AG04449 (cell line): ENCODE data around the gene OXSR1.

ENCODE experiments used
- CTCF ChIA-PET: fragments of 350-600 bp; formaldehyde crosslinking; extraction: SDS; loops from one replicate; lab custom pipeline; 2021; ENCODE audit warnings: antibody characterized with exemption; lab: Yijun Ruan, JAX
- POLR2A ChIA-PET: fragments of 400-600, 350-600 bp; formaldehyde crosslinking; extraction: SDS; loops from one replicate; lab custom pipeline; 2020; ENCODE audit warnings: antibody characterized with exemption, inconsistent platforms; lab: Yijun Ruan, JAX
- DNase-seq: peaks from one replicate; pipeline ENCODE4 v3.0.0-alpha.2; 2010; ENCODE audit warnings: low read depth, low spot score
- H3K4me3 ChIP-seq: 2 replicates; pipeline ENCODE4 v1.5.1; 2011; ENCODE audit warnings: low read depth, mild to moderate bottlenecking, control low read depth, low read length
- TF ChIP-seq, protein P1 (sequence below): IDR thresholded peaks from one replicate; pipeline ENCODE4 v1.5.1; 2011; ENCODE audit warnings: mild to moderate bottlenecking, moderate library complexity, low read length, control low read depth, inconsistent platforms; ENCODE audit not compliant: insufficient read depth; ENCODE audit errors: missing control alignments

OXSR1 gene

DNA sequence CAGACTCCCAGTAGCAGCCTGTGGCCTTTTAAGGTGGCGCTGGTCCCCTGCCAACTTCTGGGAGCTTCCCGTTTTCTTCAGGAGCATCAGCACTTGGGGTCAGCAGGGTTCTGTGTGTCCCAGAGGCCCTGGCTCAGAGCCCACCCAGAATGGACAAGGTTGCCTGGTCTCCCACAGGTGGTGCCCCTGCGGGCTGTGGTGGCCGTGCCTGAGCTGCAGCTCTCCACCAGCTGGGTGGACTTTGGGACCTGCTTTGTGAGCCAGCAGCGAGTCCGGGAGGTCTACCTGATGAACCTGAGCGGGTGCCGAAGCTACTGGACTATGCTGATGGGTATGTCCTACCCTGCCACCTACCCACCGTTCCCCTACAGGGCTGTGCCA lies 43.9 kb upstream of the OXSR1 start:
- POLR2A ChIA-PET: interaction anchor here (0.7 kb wide), 1 partner anchor 16 kb away, joined by 3 read pairs; the partner anchor contains the start of gene ACAA1
- TF ChIP-seq, protein P1, sequence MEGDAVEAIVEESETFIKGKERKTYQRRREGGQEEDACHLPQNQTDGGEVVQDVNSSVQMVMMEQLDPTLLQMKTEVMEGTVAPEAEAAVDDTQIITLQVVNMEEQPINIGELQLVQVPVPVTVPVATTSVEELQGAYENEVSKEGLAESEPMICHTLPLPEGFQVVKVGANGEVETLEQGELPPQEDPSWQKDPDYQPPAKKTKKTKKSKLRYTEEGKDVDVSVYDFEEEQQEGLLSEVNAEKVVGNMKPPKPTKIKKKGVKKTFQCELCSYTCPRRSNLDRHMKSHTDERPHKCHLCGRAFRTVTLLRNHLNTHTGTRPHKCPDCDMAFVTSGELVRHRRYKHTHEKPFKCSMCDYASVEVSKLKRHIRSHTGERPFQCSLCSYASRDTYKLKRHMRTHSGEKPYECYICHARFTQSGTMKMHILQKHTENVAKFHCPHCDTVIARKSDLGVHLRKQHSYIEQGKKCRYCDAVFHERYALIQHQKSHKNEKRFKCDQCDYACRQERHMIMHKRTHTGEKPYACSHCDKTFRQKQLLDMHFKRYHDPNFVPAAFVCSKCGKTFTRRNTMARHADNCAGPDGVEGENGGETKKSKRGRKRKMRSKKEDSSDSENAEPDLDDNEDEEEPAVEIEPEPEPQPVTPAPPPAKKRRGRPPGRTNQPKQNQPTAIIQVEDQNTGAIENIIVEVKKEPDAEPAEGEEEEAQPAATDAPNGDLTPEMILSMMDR: no peak

GRCh38 chr3:38121832-38122461 lies 43.4 kb upstream of the OXSR1 start:
- no peak for DNase-seq
- CTCF ChIA-PET: interaction anchor here (2.4 kb wide), 1 partner anchor 11 kb away, joined by 8 read pairs; no protein-coding TSS in a partner anchor
- POLR2A ChIA-PET: no interaction called here

More for the DNA sequence above, 43.9 kb upstream of the OXSR1 start:
- H3K4me3 ChIP-seq: no peak overlapping the region
- no peak for DNase-seq
- CTCF ChIA-PET: interaction anchor here (2.4 to 6.1 kb wide), 2 partner anchors 7 to 12 kb away, joined by 8 to 51 read pairs; no protein-coding TSS in a partner anchor

DNA sequence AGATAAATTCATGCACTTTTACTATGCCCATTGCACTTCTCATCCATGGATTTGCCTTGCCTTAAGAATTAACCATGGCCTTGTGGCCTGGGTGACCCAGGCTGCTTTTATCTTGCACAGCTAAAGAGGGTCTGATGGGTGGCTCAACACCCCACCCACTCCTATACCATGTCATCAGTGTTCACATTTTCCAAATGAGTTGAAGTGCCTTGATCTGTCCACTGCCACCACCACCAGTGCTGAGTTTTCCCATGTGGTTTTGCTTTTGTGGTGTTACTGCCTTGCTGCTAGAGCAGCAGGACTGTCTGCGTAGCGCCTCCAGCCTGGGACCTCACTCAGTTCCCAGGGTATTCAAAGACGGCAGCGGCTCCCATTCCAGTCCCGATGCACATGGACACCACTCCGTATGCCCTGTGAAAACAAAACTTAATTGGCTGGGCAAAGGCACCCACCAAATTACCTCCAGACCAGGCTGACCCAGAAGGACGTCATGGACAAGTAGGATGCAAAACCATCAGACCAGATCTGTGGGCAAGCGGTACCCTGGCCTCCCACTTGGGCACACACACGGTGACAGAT lies 42.5 kb upstream of the OXSR1 start:
- H3K4me3 ChIP-seq: no peak overlapping the region
- ChIA-PET CTCF (interaction anchor here (2.4 kb wide), 1 partner anchor 10 kb away, joined by 8 read pairs; no protein-coding TSS in a partner anchor), POLR2A (no interaction called here)
- DNase-seq: no peak
- TF ChIP-seq, protein P1: no peak

More at GRCh38 chr3:38121832-38122461, 43.4 kb upstream of the OXSR1 start:
- TF ChIP-seq, protein P1: no peak
- H3K4me3 ChIP-seq: no peak overlapping the region

DNA sequence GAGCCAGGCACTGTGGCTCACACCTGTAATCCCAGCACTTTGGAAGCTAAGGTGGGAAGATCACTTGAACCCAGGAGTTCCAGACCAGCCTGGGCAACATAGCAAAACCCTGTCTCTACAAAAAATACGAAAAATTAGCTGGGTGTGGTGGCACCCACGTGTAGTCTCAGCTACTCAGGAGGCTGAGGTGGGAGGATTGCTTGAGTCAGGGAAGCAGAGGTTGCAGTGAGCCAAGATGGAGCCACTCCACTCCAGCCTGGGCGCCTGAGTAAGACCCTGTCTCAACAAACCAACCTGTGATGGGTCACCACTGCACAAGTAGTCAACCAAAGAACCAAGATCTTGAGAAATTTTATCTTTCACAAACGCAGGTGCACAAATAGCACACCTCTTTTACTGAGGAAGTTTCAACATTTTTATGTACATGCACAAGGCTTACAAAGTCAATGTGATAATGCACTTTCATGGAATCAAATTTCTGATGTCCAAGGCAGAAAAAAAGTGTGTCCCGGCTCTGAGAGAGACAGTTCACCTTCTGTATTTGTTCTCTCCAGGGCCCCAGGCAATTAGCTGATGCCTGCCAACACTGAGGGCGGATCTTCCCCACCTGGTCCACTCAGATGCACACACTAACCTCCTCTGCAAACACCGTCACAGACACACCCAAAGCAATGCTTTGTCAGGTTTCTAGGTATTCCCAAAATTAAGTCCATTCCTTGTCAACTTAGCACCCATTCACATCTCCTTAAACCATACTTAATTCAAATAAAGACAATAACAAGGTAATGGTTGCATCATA lies 40.8 kb upstream of the OXSR1 start:
- ChIA-PET CTCF (interaction anchor here (6.8 kb wide), 1 partner anchor 6 kb away, joined by 51 read pairs; no protein-coding TSS in a partner anchor), POLR2A (interaction anchor here (0.8 kb wide), 1 partner anchor 13 kb away, joined by 4 read pairs; the partner anchor contains the start of gene ACAA1)
- TF ChIP-seq, protein P1: no peak
- H3K4me3 ChIP-seq: no peak overlapping the region
- DNase-seq: no peak

DNA sequence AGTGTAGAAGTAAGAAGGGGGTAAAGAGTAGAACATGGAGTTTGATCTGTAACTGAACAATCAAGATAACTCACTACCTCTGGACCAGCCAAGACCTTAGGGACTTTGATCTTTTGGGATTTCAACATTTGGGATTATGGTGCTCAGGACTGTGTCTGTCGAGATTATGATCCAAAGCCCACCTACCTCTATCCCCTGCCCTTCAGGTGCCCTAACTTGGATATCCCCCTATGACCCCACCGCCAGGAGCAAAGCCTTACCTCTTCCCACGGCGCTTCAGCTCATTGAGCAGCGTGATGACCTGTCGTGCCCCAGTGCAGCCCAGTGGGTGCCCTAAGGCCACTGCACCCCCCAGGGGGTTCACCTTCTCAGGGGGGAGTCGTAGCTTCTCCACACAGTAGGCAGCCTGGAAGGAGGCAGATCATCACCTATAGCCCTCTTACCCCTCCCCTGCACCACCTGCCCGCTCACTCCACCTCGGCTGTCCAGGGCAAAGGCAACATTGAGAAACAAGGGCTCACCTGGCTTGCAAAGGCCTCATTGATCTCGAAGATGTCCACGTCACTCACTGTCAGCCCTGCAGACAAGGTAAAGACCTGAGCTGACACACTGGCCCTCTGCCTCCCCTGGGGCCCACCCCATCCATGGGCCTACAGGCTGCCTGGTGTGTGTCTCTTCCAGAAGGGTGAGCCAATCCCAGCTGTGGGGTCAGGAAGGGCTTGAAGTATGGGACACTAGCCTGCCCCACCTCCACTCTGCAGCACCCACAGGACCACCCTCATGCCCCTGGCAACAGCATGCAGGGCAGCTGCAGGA lies 39.8 kb upstream of the OXSR1 start:
- CTCF ChIA-PET: interaction anchor here (6.8 kb wide), 1 partner anchor 7 kb away, joined by 51 read pairs; no protein-coding TSS in a partner anchor
- POLR2A ChIA-PET: no interaction called here
- DNase-seq: no peak
- H3K4me3 ChIP-seq: no peak overlapping the region
- TF ChIP-seq, protein P1: no peak
